Smooth muscle cell (in vitro differentiated cells): Measurements from ENCODE around the gene SPCS2. TPM values are rescaled to one million over a fixed set of nuclear protein-coding genes. Genes with fewer than 3 reads are reported as not detected.
"Not testable (repeated sequence)": the region's sequence is repeated elsewhere in the genome, so short reads cannot be mapped to it uniquely, and the experiment has no call there.

ENCODE experiments used
- DNase-seq: peaks from one replicate; lab custom pipeline; 2025; ENCODE audit not compliant: unreplicated experiment; lab: John Stamatoyannopoulos, UW
- H2AFZ ChIP-seq: fragments of 200-600 bp; sonication (generic); 2 replicates; pipeline ENCODE4 v1.6.0; 2016; ENCODE audit warnings: antibody characterized with exemption, low read depth, mild to moderate bottlenecking
- H3F3A ChIP-seq: fragments of 200-600 bp; sonication (generic); 2 replicates; pipeline ENCODE4 v1.6.0; 2017; ENCODE audit warnings: antibody characterized with exemption, low read depth
- H3K27ac ChIP-seq: fragments of 200-600 bp; sonication (generic); 2 replicates; pipeline ENCODE4 v1.5.1; 2016; ENCODE audit warnings: low read depth, mild to moderate bottlenecking
- H3K27me3 ChIP-seq: fragments of 200-600 bp; sonication (generic); 2 replicates; pipeline ENCODE4 v1.6.1; 2016; ENCODE audit warnings: low read depth, mild to moderate bottlenecking
- H3K36me3 ChIP-seq: fragments of 200-600 bp; sonication (generic); 2 replicates; pipeline ENCODE4 v1.5.1; 2016; ENCODE audit warnings: low read depth
- H3K4me1 ChIP-seq: fragments of 200-600 bp; sonication (generic); 2 replicates; pipeline ENCODE4 v1.5.1; 2016; ENCODE audit warnings: low read depth
- H3K4me2 ChIP-seq: fragments of 200-600 bp; sonication (generic); 2 replicates; pipeline ENCODE4 v1.6.0; 2016; ENCODE audit warnings: mild to moderate bottlenecking
- H3K4me3 ChIP-seq: fragments of 200-600 bp; sonication (generic); 2 replicates; pipeline ENCODE4 v1.5.1; 2016; ENCODE audit warnings: mild to moderate bottlenecking
- H3K79me2 ChIP-seq: fragments of 200-600 bp; sonication (generic); 2 replicates; pipeline ENCODE4 v1.6.0; 2016; ENCODE audit warnings: low read depth, mild to moderate bottlenecking
- H3K9ac ChIP-seq: fragments of 200-600 bp; sonication (generic); 2 replicates; pipeline ENCODE4 v1.6.0; 2016; ENCODE audit warnings: low read depth
- H3K9me3 ChIP-seq: fragments of 200-600 bp; sonication (generic); replicated peaks from 2 replicates; pipeline ENCODE4 v1.5.1; 2016; ENCODE audit warnings: low read depth
- H4K20me1 ChIP-seq: fragments of 200-600 bp; sonication (generic); 2 replicates; pipeline ENCODE4 v1.6.0; 2016; ENCODE audit warnings: low read depth
- CTCF ChIP-seq: fragments of 200-600 bp; sonication (generic); IDR thresholded peaks from 2 replicates; pipeline ENCODE4 v1.5.1; 2017; ENCODE audit warnings: borderline replicate concordance, mild to moderate bottlenecking, antibody characterized with exemption; ENCODE audit not compliant: insufficient read depth, poor library complexity, severe bottlenecking
- WGBS: methylation state at CpG from one replicate; pipeline ENCODE4 v1.1.7; 2016; ENCODE audit warnings: low lambda C conversion rate; 5-methylcytosine and 5-hydroxymethylcytosine counted together
- polyA plus RNA-seq: library from polyadenylated mRNA; unstranded; fragments of >200 nt; fragmentation: Nextera tagmentation; extraction: Ambion mirVana; gene quantifications from 2 replicates; pipeline ENCODE4 v1.2.1, GENCODE V29; 2016
- total RNA-seq: library from RNA; depleted of rRNA; stranded (reverse); fragments of >200 nt; gene quantifications from 2 replicates; pipeline ENCODE4 v1.2.3, GENCODE V29; 2014

The SPCS2 gene
- total and polyA plus RNA-seq, 2 experiments from 2014 or later = 49.9 to 325 TPM

- H3K9me3 ChIP-seq = no peaks in the 10 kb centered on the region
- WGBS = 95% methylated on average over 2 of the region's 2 CpGs
These were observed 35.7 kb downstream of the SPCS2 start for GRCh38 chr11:74984730-74985129.

GRCh38 chr11:74988541-74989259 is 39.6 kb downstream of the SPCS2 start, which contains the start of gene NEU3:
Gene NEU3, plus strand, starts transcription at chr11:74988933. Its CDS starts 128 bp downstream, at chr11:74989061.
- no peak for TF ChIP-seq CTCF
- Histone ChIP-seq H2AFZ (peak within 1 kb of the TSS; percentile 58), H3K9me3 (no peaks in the 10 kb centered on the region), H3F3A (peaks cover 2% of the 10 kb centered on the region), H3K27me3 (no peaks in the 10 kb centered on the region), H3K4me1 (peaks cover 10% of the 10 kb centered on the region), H3K79me2 (no peaks in the 10 kb centered on the region), H3K27ac (peak within 1 kb of the TSS; percentile 46), H3K4me2 (peak within 1 kb of the TSS; percentile 89), H3K4me3 (peak within 1 kb of the TSS; percentile 87), H3K9ac (peak within 1 kb of the TSS; percentile 59), H4K20me1 (no peaks in the 10 kb centered on the region), H3K36me3 (no peaks in the 10 kb centered on the region)
- whole genome bisulfite sequencing = under 1% methylated on average over 33 of the region's 46 CpGs
- DNase-seq = peak; percentile 15

More at GRCh38 chr11:74984730-74985129, 35.7 kb downstream of the SPCS2 start:
- Histone ChIP-seq H3K4me2 (no peak overlapping the region), H3K36me3 (no peaks in the 10 kb centered on the region), H4K20me1 (no peaks in the 10 kb centered on the region), H3K79me2 (no peaks in the 10 kb centered on the region), H3K4me3 (no peak overlapping the region), H3F3A (peaks cover 2% of the 10 kb centered on the region), H3K27ac (no peak overlapping the region), H3K27me3 (no peaks in the 10 kb centered on the region), H3K9ac (no peak overlapping the region), H3K4me1 (peaks cover 10% of the 10 kb centered on the region), H2AFZ (no peak overlapping the region)
- TF ChIP-seq CTCF = no peak
- DNase-seq = no peak

- Histone ChIP-seq H3K4me1 (peaks cover 10% of the 10 kb centered on the region), H3K27me3 (no peaks in the 10 kb centered on the region), H3K79me2 (no peaks in the 10 kb centered on the region), H3K4me3 (peak overlapping the region; percentile 87), H3K9ac (peak overlapping the region; percentile 59), H4K20me1 (no peaks in the 10 kb centered on the region), H3F3A (peaks cover 2% of the 10 kb centered on the region), H3K27ac (peak overlapping the region; percentile 46), H2AFZ (peak overlapping the region; percentile 58), H3K36me3 (no peaks in the 10 kb centered on the region), H3K4me2 (peak overlapping the region; percentile 89), H3K9me3 (no peaks in the 10 kb centered on the region)
- no peak for TF ChIP-seq CTCF
- WGBS = 9% methylated on average over 8 of the region's 8 CpGs
- DNase-seq = no peak
These were observed 40.2 kb downstream of the SPCS2 start for GRCh38 chr11:74989260-74989638.

GRCh38 chr11:74990150-74990549 is 41.1 kb downstream of the SPCS2 start:
- H3F3A ChIP-seq, H2AFZ ChIP-seq, H3K4me3 ChIP-seq, H3K9me3 ChIP-seq, H3K27ac ChIP-seq, H3K9ac ChIP-seq, H3K27me3 ChIP-seq, H3K4me1 ChIP-seq, DNase-seq, H3K36me3 ChIP-seq, H4K20me1 ChIP-seq, H3K79me2 ChIP-seq: not testable (repeated sequence)
- H3K4me2 ChIP-seq = peak overlapping the region; percentile 89
- 98% methylated on average over 4 of the region's 4 CpGs for WGBS
